ENCODE results near the gene PANK3.

The PANK3 gene

GRCh38 chr5:168578538-168579487 lies at the start of gene PANK3:
Gene PANK3 (minus strand): TSS chr5:168579368. CDS start chr5:168579283, 85 bp downstream.
- peak within 1 kb of the TSS; percentile 95 for H3K27ac ChIP-seq
- peak; percentile 10 for DNase-seq (ENCODE audit: low read depth, low spot score)

GRCh38 chr5:168624850-168625364 lies 45.7 kb upstream of the PANK3 start:
- H3K27ac ChIP-seq: no peak overlapping the region
- no peak for DNase-seq (ENCODE audit: low read depth, low spot score)

DNA sequence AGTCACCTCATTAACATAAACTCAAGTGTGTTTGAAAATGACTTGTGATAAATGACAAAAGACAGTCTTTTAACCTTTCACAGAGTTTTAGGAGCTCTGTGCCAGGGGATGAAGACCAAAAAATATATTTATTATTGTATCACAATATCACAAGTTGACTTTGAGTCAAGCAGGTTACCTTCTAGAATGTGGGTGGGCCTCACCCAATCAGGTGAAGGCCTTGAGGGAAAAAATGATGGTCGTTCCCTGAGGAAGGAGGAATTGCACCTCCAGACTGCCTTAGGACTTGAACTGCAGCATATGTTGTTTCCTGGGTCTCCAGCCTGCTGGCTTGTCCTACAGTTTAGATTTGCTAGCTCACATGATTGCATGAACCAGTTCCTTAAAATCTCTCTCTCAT lies 41.6 kb upstream of the PANK3 start:
- DNase-seq (ENCODE audit: low read depth, low spot score): no peak
- H3K27ac ChIP-seq: no peak overlapping the region

DNA sequence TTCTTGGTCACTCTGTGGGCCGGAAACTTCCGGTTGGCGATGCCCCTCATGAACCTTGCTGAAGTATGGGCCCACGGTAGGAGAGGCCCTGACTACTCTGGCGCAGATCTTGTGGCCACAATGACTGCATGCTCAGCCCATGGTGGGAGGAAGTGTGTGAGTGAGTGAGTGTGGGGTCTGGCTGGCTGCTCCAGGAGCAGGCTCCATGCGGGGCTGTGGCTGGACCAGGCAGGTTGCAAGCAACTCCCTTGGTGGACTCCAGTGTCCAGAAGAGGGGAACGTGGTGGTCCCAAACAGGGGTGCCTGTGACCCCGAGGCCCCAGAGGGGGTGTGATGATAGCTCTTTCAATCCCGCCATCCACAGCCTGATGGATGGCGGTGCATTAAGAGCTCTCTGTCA lies 35.5 kb upstream of the PANK3 start:
- DNase-seq (ENCODE audit: low read depth, low spot score): no peak
- H3K27ac ChIP-seq: no peak overlapping the region

DNA sequence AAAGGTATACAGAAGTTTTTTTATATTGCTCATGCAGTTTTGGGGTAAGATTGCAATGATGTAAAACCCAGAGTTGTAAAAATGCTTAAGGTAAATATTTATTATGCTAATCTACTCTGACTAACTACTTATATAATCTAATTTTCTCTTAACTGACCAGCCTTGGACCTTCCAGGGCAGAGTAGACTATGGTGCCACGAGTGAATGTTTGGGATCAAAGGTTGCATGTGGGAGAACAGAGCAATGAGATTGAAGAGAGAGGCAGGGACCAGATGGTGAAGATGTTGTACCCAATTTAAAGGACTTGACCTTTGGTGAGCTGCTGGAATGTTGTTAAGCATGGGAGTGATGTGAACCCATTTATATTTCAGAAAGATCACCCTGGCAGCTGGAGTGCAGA lies 34.8 kb upstream of the PANK3 start:
- H3K27ac ChIP-seq: no peak overlapping the region
- DNase-seq (ENCODE audit: low read depth, low spot score): no peak

DNA sequence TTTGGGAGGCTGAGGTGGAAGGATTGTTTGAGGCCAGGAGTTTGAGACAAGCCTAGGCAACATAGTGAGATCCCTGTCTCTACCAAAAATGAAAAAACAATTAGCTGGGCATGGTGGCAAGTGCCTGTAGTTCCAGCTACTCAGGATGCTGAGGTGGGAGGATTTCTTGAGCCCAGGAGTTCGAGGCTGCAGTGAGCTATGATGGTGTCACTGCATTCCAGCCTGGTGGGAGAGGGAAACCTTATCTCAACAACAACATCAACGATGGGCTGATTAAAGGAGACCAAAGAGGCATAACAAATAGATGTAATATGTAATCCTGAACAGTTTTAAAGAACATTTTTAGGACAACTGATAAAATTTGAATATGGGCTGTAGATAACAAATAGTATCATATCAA lies 34.2 kb upstream of the PANK3 start:
- no peak for DNase-seq (ENCODE audit: low read depth, low spot score)
- H3K27ac ChIP-seq: no peak overlapping the region

- H3K27ac ChIP-seq: no peak overlapping the region
- no peak for DNase-seq (ENCODE audit: low read depth, low spot score)
Measured at GRCh38 chr5:168612996-168613395, 33.8 kb upstream of the PANK3 start.

DNA sequence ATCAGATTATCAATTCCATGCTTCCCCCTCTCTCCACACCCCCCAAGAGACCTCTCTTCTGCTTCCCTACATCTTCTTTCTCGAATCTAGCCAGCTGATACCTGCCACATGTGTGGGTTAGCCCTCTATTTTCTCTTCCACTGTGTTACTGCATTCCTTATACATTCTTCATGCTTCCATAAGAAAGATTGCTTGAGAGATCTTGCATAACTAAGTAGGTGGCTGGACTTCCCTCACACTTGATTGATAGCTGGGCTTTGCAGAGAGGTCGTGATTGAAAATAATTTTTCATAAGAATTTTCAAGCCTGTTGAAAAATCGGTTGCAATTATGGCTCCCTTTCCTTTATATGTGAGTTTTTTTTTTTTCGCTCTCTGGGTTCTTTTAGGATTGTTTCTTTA lies 33.0 kb upstream of the PANK3 start:
- DNase-seq (ENCODE audit: low read depth, low spot score): no peak
- no peak overlapping the region for H3K27ac ChIP-seq

GRCh38 chr5:168611165-168611564 lies 32.0 kb upstream of the PANK3 start:
- no peak for DNase-seq (ENCODE audit: low read depth, low spot score)
- no peak overlapping the region for H3K27ac ChIP-seq

- peak overlapping the region; percentile 2 for H3K27ac ChIP-seq
- DNase-seq (ENCODE audit: low read depth, low spot score): no peak
Measured at GRCh38 chr5:168609806-168610482, 30.8 kb upstream of the PANK3 start.

- H3K27ac ChIP-seq: no peak overlapping the region
- no peak for DNase-seq (ENCODE audit: low read depth, low spot score)
Measured at GRCh38 chr5:168608821-168609220, 29.7 kb upstream of the PANK3 start.

DNA sequence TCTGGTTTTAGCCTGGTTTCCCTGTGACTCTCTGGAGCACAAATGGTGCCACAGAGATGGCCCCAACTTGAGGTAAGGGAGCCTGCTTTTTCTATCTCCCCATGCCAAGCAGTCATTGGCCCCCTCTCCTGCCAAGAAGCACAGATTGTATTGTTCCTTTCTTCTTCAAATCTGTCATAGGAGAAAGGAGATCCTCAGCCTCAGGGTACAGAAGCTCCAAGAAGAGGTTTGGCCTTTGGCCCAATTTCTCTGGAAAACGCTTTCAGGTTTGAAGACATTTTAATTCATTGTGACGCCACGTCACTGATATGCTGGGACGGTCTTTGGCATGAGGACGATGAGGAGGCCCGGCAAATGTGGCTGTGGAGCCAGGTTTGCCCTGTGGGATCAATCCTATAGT lies 29.2 kb upstream of the PANK3 start:
- no peak for DNase-seq (ENCODE audit: low read depth, low spot score)
- H3K27ac ChIP-seq: no peak overlapping the region

- no peak overlapping the region for H3K27ac ChIP-seq
- no peak for DNase-seq (ENCODE audit: low read depth, low spot score)
Measured at GRCh38 chr5:168607946-168608345, 28.8 kb upstream of the PANK3 start.

GRCh38 chr5:168606562-168606961 lies 27.4 kb upstream of the PANK3 start:
- no peak for DNase-seq (ENCODE audit: low read depth, low spot score)
- H3K27ac ChIP-seq: no peak overlapping the region

GRCh38 chr5:168604436-168604835 lies 25.3 kb upstream of the PANK3 start:
- DNase-seq (ENCODE audit: low read depth, low spot score): no peak
- H3K27ac ChIP-seq: no peak overlapping the region

DNA sequence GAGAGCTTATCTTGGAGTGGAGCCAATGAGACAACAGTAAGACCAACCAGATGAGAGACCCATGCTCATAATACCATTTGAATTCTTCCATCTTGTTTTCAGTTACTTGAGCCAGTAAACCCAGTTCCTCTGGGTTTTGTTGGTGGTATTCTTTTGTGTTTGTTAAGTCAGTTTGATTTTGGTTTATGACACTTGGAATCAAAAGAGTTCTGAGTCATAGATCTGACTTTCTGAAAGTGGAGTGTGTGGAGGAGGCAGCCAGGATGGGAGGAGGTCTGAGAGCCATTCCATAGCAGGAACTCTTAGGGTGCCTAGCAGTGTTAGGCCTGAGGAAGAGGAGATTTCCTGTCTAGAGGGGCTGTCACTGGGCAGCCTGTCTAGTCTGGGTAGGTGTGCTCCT lies 24.6 kb upstream of the PANK3 start:
- no peak overlapping the region for H3K27ac ChIP-seq
- no peak for DNase-seq (ENCODE audit: low read depth, low spot score)

DNA sequence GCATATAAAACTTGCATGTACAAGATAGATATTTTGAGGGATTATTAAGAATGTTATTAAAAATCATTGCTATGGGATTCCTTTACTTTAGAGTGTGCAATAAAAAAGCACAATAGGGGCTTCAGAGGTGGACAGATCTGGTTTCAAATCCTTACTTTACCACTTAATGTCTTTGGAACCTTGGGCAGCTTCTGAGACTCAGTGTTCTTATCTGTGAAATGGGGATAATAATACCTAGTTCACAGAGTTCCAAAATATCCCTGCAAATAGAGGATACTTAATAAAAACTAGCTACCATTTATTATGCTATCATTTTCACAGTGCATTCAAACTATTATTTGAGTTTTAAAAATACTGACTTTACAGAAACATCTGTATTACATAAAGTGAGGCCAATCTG lies 23.3 kb upstream of the PANK3 start:
- H3K27ac ChIP-seq: no peak overlapping the region
- DNase-seq (ENCODE audit: low read depth, low spot score): no peak

GRCh38 chr5:168601972-168602371 lies 22.8 kb upstream of the PANK3 start:
- H3K27ac ChIP-seq: no peak overlapping the region
- DNase-seq (ENCODE audit: low read depth, low spot score): no peak

DNA sequence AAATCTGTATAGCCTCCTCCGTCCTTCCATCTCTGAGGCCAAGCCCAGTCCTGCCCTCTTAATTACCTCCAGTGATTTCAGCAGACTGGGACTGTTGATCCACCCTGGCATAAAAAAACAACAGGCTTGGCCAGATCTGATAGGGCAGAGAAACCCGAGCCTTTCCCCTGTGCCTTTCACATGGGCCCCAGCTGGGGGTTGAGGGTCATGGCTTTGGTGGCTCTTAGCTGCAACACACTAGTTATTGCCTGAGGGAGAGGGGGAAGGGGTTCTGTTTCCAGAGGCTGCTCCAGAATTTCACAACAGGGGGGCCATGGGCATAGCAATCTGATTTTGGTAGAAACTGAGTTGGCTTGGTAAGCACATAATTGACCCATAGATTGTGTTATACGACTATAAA lies 21.2 kb upstream of the PANK3 start:
- no peak overlapping the region for H3K27ac ChIP-seq
- no peak for DNase-seq (ENCODE audit: low read depth, low spot score)

GRCh38 chr5:168599826-168600225 lies 20.7 kb upstream of the PANK3 start:
- H3K27ac ChIP-seq: no peak overlapping the region
- DNase-seq (ENCODE audit: low read depth, low spot score): no peak

DNA sequence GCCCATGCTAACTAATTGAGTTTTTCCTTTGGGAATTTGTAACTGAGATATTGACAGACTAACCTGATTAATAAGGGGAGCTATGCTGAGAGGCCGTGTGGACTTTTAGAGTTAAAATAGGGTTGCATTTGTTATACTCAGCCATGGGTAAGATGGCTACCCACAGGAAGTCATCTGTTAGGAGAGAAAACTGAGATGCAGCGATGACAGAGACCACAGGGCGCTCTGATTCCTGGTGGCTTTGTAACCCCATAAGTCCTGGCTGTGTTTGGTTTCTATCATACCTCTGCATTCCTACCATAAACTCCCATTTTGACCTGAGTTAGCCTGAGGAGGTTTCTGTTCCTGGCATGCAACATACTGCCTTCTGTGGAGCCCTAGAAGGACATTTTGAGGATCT lies 19.5 kb upstream of the PANK3 start:
- no peak overlapping the region for H3K27ac ChIP-seq
- DNase-seq (ENCODE audit: low read depth, low spot score): no peak

Measured in epithelial cell of prostate (primary cell).